Measurements from ENCODE around the gene GON7.

DNA sequence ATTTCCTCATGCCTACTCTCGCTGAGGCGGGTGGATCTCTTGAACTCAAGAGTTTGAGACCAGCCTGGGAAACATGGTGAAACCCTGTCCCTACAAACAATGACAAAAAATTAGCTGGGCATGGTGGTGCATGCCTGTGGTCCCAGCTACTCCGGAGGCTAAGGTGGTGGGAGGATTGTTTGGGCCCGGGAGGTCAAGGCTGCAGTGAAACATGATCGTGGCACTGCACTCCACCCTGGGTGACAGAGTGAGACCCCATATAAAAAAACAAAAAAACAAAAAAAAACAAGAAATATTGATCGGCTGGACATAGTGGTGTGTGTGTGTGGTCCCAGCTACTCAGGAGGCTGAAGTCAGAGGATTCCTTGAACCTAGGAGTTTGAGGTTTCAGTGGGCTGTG, 31.4 kb downstream of the GON7 start:
- no peak for TF ChIP-seq POLR2A (IDR thresholded peaks at IDR 0.05)
- TF ChIP-seq, protein P1, sequence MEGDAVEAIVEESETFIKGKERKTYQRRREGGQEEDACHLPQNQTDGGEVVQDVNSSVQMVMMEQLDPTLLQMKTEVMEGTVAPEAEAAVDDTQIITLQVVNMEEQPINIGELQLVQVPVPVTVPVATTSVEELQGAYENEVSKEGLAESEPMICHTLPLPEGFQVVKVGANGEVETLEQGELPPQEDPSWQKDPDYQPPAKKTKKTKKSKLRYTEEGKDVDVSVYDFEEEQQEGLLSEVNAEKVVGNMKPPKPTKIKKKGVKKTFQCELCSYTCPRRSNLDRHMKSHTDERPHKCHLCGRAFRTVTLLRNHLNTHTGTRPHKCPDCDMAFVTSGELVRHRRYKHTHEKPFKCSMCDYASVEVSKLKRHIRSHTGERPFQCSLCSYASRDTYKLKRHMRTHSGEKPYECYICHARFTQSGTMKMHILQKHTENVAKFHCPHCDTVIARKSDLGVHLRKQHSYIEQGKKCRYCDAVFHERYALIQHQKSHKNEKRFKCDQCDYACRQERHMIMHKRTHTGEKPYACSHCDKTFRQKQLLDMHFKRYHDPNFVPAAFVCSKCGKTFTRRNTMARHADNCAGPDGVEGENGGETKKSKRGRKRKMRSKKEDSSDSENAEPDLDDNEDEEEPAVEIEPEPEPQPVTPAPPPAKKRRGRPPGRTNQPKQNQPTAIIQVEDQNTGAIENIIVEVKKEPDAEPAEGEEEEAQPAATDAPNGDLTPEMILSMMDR (IDR thresholded peaks at IDR 0.05): no peak
